ENCODE measurements around the gene ROBO3.

- TF ChIP-seq, protein P1, sequence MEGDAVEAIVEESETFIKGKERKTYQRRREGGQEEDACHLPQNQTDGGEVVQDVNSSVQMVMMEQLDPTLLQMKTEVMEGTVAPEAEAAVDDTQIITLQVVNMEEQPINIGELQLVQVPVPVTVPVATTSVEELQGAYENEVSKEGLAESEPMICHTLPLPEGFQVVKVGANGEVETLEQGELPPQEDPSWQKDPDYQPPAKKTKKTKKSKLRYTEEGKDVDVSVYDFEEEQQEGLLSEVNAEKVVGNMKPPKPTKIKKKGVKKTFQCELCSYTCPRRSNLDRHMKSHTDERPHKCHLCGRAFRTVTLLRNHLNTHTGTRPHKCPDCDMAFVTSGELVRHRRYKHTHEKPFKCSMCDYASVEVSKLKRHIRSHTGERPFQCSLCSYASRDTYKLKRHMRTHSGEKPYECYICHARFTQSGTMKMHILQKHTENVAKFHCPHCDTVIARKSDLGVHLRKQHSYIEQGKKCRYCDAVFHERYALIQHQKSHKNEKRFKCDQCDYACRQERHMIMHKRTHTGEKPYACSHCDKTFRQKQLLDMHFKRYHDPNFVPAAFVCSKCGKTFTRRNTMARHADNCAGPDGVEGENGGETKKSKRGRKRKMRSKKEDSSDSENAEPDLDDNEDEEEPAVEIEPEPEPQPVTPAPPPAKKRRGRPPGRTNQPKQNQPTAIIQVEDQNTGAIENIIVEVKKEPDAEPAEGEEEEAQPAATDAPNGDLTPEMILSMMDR (IDR thresholded peaks at IDR 0.05) = no peak
- TF ChIP-seq POLR2AphosphoS5 (IDR thresholded peaks at IDR 0.05) = no peak
- TF ChIP-seq POLR2A (IDR thresholded peaks at IDR 0.05; ENCODE audit: low read depth) = no peak
Observed at GRCh38 chr11:124846070-124846673, 19.1 kb upstream of the ROBO3 start.
